GM18867 (cell line): ENCODE measurements around the gene FAM168B.

Experiments used
- ATAC-seq: cut with Tn5 transposase; IDR thresholded peaks from one replicate; pipeline ENCODE4 v1.9.1; 2021; ENCODE audit warnings: mild to moderate bottlenecking, moderate library complexity; ENCODE audit not compliant: unreplicated experiment

The FAM168B gene

GRCh38 chr2:131040661-131041401 lies 52.4 kb downstream of the FAM168B start:
- no peak for ATAC-seq

GRCh38 chr2:131039908-131040660 lies 53.2 kb downstream of the FAM168B start:
- no peak for ATAC-seq

- ATAC-seq, result no peak
These were observed 53.7 kb downstream of the FAM168B start for GRCh38 chr2:131039535-131039907.

- ATAC-seq, result no peak
These were observed 54.2 kb downstream of the FAM168B start for GRCh38 chr2:131039101-131039440.

GRCh38 chr2:131038258-131039100 lies 54.8 kb downstream of the FAM168B start:
- ATAC-seq, result no peak

GRCh38 chr2:131037398-131038257 lies 55.6 kb downstream of the FAM168B start:
- ATAC-seq, result no peak

- no peak for ATAC-seq
These were observed 56.4 kb downstream of the FAM168B start for GRCh38 chr2:131036696-131037397.

- no peak for ATAC-seq
These were observed 57.0 kb downstream of the FAM168B start for GRCh38 chr2:131036269-131036668.

GRCh38 chr2:131035826-131036231 lies 57.4 kb downstream of the FAM168B start:
- no peak for ATAC-seq

- no peak for ATAC-seq
These were observed 58.0 kb downstream of the FAM168B start for GRCh38 chr2:131035112-131035825.

- no peak for ATAC-seq
These were observed 58.9 kb downstream of the FAM168B start for GRCh38 chr2:131034122-131035051.

- no peak for ATAC-seq
These were observed 59.5 kb downstream of the FAM168B start for GRCh38 chr2:131033786-131034121.

GRCh38 chr2:131032393-131032836 lies 60.8 kb downstream of the FAM168B start:
- no peak for ATAC-seq

- ATAC-seq, result no peak
These were observed 61.4 kb downstream of the FAM168B start for GRCh38 chr2:131031875-131032274.

GRCh38 chr2:131031431-131031841 lies 61.8 kb downstream of the FAM168B start:
- ATAC-seq, result no peak

- no peak for ATAC-seq
These were observed 62.7 kb downstream of the FAM168B start for GRCh38 chr2:131030478-131030971.

- ATAC-seq, result no peak
These were observed 63.4 kb downstream of the FAM168B start for GRCh38 chr2:131029812-131030211.
